Measurements from ENCODE around the gene KLHL13. TPM values are rescaled to one million over a fixed set of nuclear protein-coding genes. Genes with fewer than 3 reads are reported as not detected.

The KLHL13 gene
- total and polyA plus RNA-seq, 9 donors = 4.9 to 15.8 (median 7.7) TPM

GRCh38 chrX:118117741-118118140, 1.1 kb upstream of the KLHL13 start:
- no peaks in the 10 kb centered on the region for H3K9me3 ChIP-seq
- DNase-seq = no peak
- TF ChIP-seq CTCF (IDR thresholded peaks at IDR 0.05) (no peak), EP300 (IDR thresholded peaks at IDR 0.05) (no peak), POLR2A (IDR thresholded peaks at IDR 0.05) (no peak)
- no peak overlapping the region for H3K27ac ChIP-seq
- H3K4me3 ChIP-seq = no peak overlapping the region
- H3K27me3 ChIP-seq = no peaks in the 10 kb centered on the region
- WGBS, 3 donors = 60 to 71% (median 66%) methylated on average over 2 of the region's 2 CpGs
- H3K36me3 ChIP-seq = no peaks in the 10 kb centered on the region
- no peaks in the 10 kb centered on the region for H3K4me1 ChIP-seq (ENCODE audit: insufficient read depth)
- intact Hi-C loops (cut with DNase I) = no loop called here

GRCh38 chrX:118115953-118116712, 477 bp downstream of the KLHL13 start:
- H3K4me3 ChIP-seq = peak overlapping the region; percentile 46
- no peaks in the 10 kb centered on the region for H3K27me3 ChIP-seq
- no peaks in the 10 kb centered on the region for H3K36me3 ChIP-seq
- WGBS, 3 donors = 19 to 31% (median 27%) methylated on average over 28 to 53 of the region's 53 CpGs
- no peak for TF ChIP-seq CTCF (IDR thresholded peaks at IDR 0.05)
- TF ChIP-seq EP300 (IDR thresholded peaks at IDR 0.05) = no peak
- TF ChIP-seq POLR2A (IDR thresholded peaks at IDR 0.05) = no peak
- intact Hi-C loops (cut with DNase I) = no loop called here
- H3K27ac ChIP-seq = peak overlapping the region; percentile 73 to 76
- DNase-seq = peak in 4 of 5 donors; percentile 45 to 62 (median 58)
- H3K4me1 ChIP-seq (ENCODE audit: insufficient read depth) = no peaks in the 10 kb centered on the region
- H3K9me3 ChIP-seq = no peaks in the 10 kb centered on the region

GRCh38 chrX:118114971-118115370, 1.6 kb downstream of the KLHL13 start:
- no peaks in the 10 kb centered on the region for H3K9me3 ChIP-seq
- TF ChIP-seq CTCF (IDR thresholded peaks at IDR 0.05) (no peak), POLR2A (IDR thresholded peaks at IDR 0.05) (no peak), EP300 (IDR thresholded peaks at IDR 0.05) (no peak)
- H3K4me3 ChIP-seq = peak overlapping the region; percentile 46
- WGBS, 3 donors = 52 to 65% (median 52%) methylated on average over 2 of the region's 2 CpGs
- intact Hi-C loops (cut with DNase I) = no loop called here
- H3K27ac ChIP-seq = peak overlapping the region in 1 of 2 donors; percentile 73
- no peaks in the 10 kb centered on the region for H3K36me3 ChIP-seq
- no peaks in the 10 kb centered on the region for H3K27me3 ChIP-seq
- no peaks in the 10 kb centered on the region for H3K4me1 ChIP-seq (ENCODE audit: insufficient read depth)
- DNase-seq = no peak

GRCh38 chrX:118109065-118109464, 7.5 kb downstream of the KLHL13 start:
- intact Hi-C loops (cut with DNase I) = no loop called here
- no peaks in the 10 kb centered on the region for H3K27me3 ChIP-seq
- WGBS, 3 donors = 80 to 84% (median 84%) methylated on average over 5 of the region's 5 CpGs
- H3K27ac ChIP-seq = no peak overlapping the region
- H3K4me1 ChIP-seq (ENCODE audit: insufficient read depth) = no peaks in the 10 kb centered on the region
- H3K9me3 ChIP-seq = no peaks in the 10 kb centered on the region
- no peaks in the 10 kb centered on the region for H3K36me3 ChIP-seq
- no peak overlapping the region for H3K4me3 ChIP-seq
- DNase-seq = no peak
- no peak for TF ChIP-seq EP300 (IDR thresholded peaks at IDR 0.05)
- TF ChIP-seq POLR2A (IDR thresholded peaks at IDR 0.05) = no peak
- TF ChIP-seq CTCF (IDR thresholded peaks at IDR 0.05) = no peak

Data from ovary (tissue), 9 donors.